Stimulated activated CD8-positive, alpha-beta memory T cell treated with anti-CD3 and anti-CD28 coated beads, Interleukin-15, amount 100 ng/mL, for 1 hour (primary cell): Measurements from ENCODE around the gene MDM4.
"Not testable (repeated sequence)": the region's sequence is repeated elsewhere in the genome, so short reads cannot be mapped to it uniquely, and the experiment has no call there.

ENCODE experiments used
- DNase-seq: peaks from one replicate; pipeline ENCODE4 v3.0.0-alpha.2; 2020; ENCODE audit warnings: low read depth

Gene MDM4

GRCh38 chr1:204517382-204517781 lies 1.2 kb downstream of the MDM4 start:
- DNase-seq: not testable (repeated sequence)

GRCh38 chr1:204520834-204521709 lies 4.9 kb downstream of the MDM4 start:
- DNase-seq: peak; percentile 24

- DNase-seq: not testable (repeated sequence)
These were observed 5.8 kb downstream of the MDM4 start for GRCh38 chr1:204521941-204522521.

- no peak for DNase-seq
These were observed 7.5 kb downstream of the MDM4 start for GRCh38 chr1:204523605-204524215.

GRCh38 chr1:204524986-204525385 lies 8.8 kb downstream of the MDM4 start:
- no peak for DNase-seq

- no peak for DNase-seq
These were observed 12.0 kb downstream of the MDM4 start for GRCh38 chr1:204528241-204528640.

- DNase-seq: no peak
These were observed 12.5 kb downstream of the MDM4 start for GRCh38 chr1:204528677-204529076.

GRCh38 chr1:204529371-204529895 lies 13.2 kb downstream of the MDM4 start:
- DNase-seq: no peak

- DNase-seq: no peak
These were observed 14.7 kb downstream of the MDM4 start for GRCh38 chr1:204530932-204531331.

- DNase-seq: no peak
These were observed 16.6 kb downstream of the MDM4 start for GRCh38 chr1:204532832-204533231.

GRCh38 chr1:204541626-204542025 lies 25.4 kb downstream of the MDM4 start:
- DNase-seq: no peak

- no peak for DNase-seq
These were observed 28.1 kb downstream of the MDM4 start for GRCh38 chr1:204544321-204544720.

- DNase-seq: no peak
These were observed 29.0 kb downstream of the MDM4 start for GRCh38 chr1:204545202-204545601.

- no peak for DNase-seq
These were observed 29.7 kb downstream of the MDM4 start for GRCh38 chr1:204545881-204546280.

GRCh38 chr1:204548265-204548664 lies 32.1 kb downstream of the MDM4 start:
- no peak for DNase-seq

- no peak for DNase-seq
These were observed 33.1 kb downstream of the MDM4 start for GRCh38 chr1:204549313-204549712.

- no peak for DNase-seq
These were observed 34.7 kb downstream of the MDM4 start for GRCh38 chr1:204550926-204551325.

- DNase-seq: no peak
These were observed 40.3 kb downstream of the MDM4 start for GRCh38 chr1:204556458-204557052.

GRCh38 chr1:204558467-204558866 lies 42.3 kb downstream of the MDM4 start:
- no peak for DNase-seq

- not testable (repeated sequence) for DNase-seq
These were observed 43.8 kb downstream of the MDM4 start for GRCh38 chr1:204560002-204560401.

GRCh38 chr1:204560590-204561150 lies 44.5 kb downstream of the MDM4 start:
- no peak for DNase-seq
